CD14-positive monocyte (primary cell): ENCODE measurements around the gene P3H2. TPM values are rescaled to one million over a fixed set of nuclear protein-coding genes. Genes with fewer than 3 reads are reported as not detected.

Experiments used
- DNase-seq, 3 donors: peaks; one replicate each; pipeline ENCODE4 v3.0.0-alpha.2; 2011 to 2022
- H2AFZ ChIP-seq: 2 replicates; pipeline ENCODE4 v1.6.0; 2012; ENCODE audit warnings: mild to moderate bottlenecking, low read depth, low read length, inconsistent platforms; ENCODE audit not compliant: insufficient read depth, poor library complexity, severe bottlenecking
- H3K27ac ChIP-seq, 2 donors: 1 replicate in 1 of 2; 2 replicates in 1 of 2; pipeline ENCODE4 v1.5.1; 2012 to 2013; ENCODE audit warnings: low read length in 2 of 2, control low read depth in 1 of 2, inconsistent platforms in 1 of 2, low read depth in 1 of 2, mild to moderate bottlenecking in 1 of 2
- H3K27me3 ChIP-seq, 2 donors: one replicate each; pipeline versions ENCODE4 v1.6.0 to v1.6.1; 2011 to 2013; ENCODE audit warnings: low read length in 2 of 2; ENCODE audit not compliant: control insufficient read depth in 2 of 2, insufficient read depth in 2 of 2
- H3K36me3 ChIP-seq, 2 donors: replicated peaks in 1 of 2; 1 replicate in 1 of 2; 2 replicates in 1 of 2; pipeline versions ENCODE4 v1.5.1 to v1.6.1; 2012 to 2013; ENCODE audit warnings: low read length in 2 of 2, control low read depth in 1 of 2, inconsistent platforms in 1 of 2, mild to moderate bottlenecking in 1 of 2; ENCODE audit not compliant: insufficient read depth in 2 of 2, control insufficient read depth in 1 of 2
- H3K4me1 ChIP-seq, 2 donors: 1 replicate in 1 of 2; 2 replicates in 1 of 2; pipeline versions ENCODE4 v1.5.1 to v1.6.1; 2012 to 2013; ENCODE audit warnings: low read length in 2 of 2, control low read depth in 1 of 2, inconsistent platforms in 1 of 2, mild to moderate bottlenecking in 1 of 2, moderate library complexity in 1 of 2; ENCODE audit not compliant: insufficient read depth in 2 of 2, control insufficient read depth in 1 of 2
- H3K4me2 ChIP-seq: replicated peaks from 2 replicates; pipeline ENCODE3; 2012; ENCODE audit warnings: low read length, moderate library complexity, mild to moderate bottlenecking; ENCODE audit not compliant: poor library complexity, severe bottlenecking; ENCODE audit errors: extremely low read depth
- H3K4me3 ChIP-seq, 3 experiments: fragments of 200-600 bp in 1 of 3; sonication (generic) in 1 of 3; replicated peaks in 1 of 3; 1 replicate in 2 of 3; 2 replicates in 1 of 3; pipeline ENCODE4 v1.5.1; 2011 to 2013; ENCODE audit warnings: low read length in 3 of 3, mild to moderate bottlenecking in 3 of 3, control low read depth in 2 of 3, low read depth in 2 of 3, inconsistent platforms in 1 of 3, moderate library complexity in 1 of 3
- H3K79me2 ChIP-seq: 2 replicates; pipeline ENCODE4 v1.6.0; 2012; ENCODE audit warnings: mild to moderate bottlenecking, control low read depth, inconsistent platforms, low read length, moderate library complexity; ENCODE audit not compliant: insufficient read depth
- H3K9ac ChIP-seq: 2 replicates; pipeline ENCODE4 v1.6.0; 2017; ENCODE audit warnings: low read length, mild to moderate bottlenecking; ENCODE audit not compliant: insufficient read depth, poor library complexity, severe bottlenecking
- H3K9me3 ChIP-seq, 2 donors: replicated peaks in 1 of 2; 1 replicate in 1 of 2; 2 replicates in 1 of 2; pipeline versions ENCODE4 v1.5.1 to v1.6.1; 2012 to 2013; ENCODE audit warnings: low read length in 2 of 2, control low read depth in 1 of 2; ENCODE audit not compliant: control insufficient read depth in 1 of 2, insufficient read depth in 1 of 2
- H4K20me1 ChIP-seq: 2 replicates; pipeline ENCODE4 v1.6.0; 2012; ENCODE audit warnings: mild to moderate bottlenecking, low read length, control low read depth, moderate library complexity; ENCODE audit not compliant: insufficient read depth
- H3K27ac Mint-ChIP-seq, 7 donors: one replicate each; pipeline ENCODE4 v1.8.0; 2020; ENCODE audit warnings: mild to moderate bottlenecking in 7 of 7, mixed read lengths in 7 of 7, moderate library complexity in 6 of 7, inconsistent platforms in 2 of 7
- H3K27me3 Mint-ChIP-seq, 3 donors: one replicate each; pipeline ENCODE4 v1.8.0; 2021 to 2022; ENCODE audit warnings: low read depth in 3 of 3, mild to moderate bottlenecking in 3 of 3, mixed read lengths in 3 of 3, moderate library complexity in 3 of 3, inconsistent platforms in 1 of 3
- H3K36me3 Mint-ChIP-seq, 2 donors: one replicate each; pipeline ENCODE4 v1.8.0; 2020; ENCODE audit warnings: mixed read lengths in 2 of 2, inconsistent platforms in 1 of 2, mild to moderate bottlenecking in 1 of 2
- H3K4me1 Mint-ChIP-seq: one replicate; pipeline ENCODE4 v1.8.0; 2020; ENCODE audit warnings: mild to moderate bottlenecking, mixed read lengths
- H3K4me3 Mint-ChIP-seq, 2 donors: one replicate each; pipeline ENCODE4 v1.8.0; 2020; ENCODE audit warnings: mild to moderate bottlenecking in 2 of 2, mixed read lengths in 2 of 2, moderate library complexity in 1 of 2
- H3K9me3 Mint-ChIP-seq, 7 donors: one replicate each; pipeline ENCODE4 v1.8.0; 2020 to 2022; ENCODE audit warnings: mixed read lengths in 7 of 7, mild to moderate bottlenecking in 6 of 7, moderate library complexity in 6 of 7, inconsistent platforms in 2 of 7
- WGBS: methylation state at CpG from one replicate; pipeline ENCODE4 v1.1.5; 2013; ENCODE audit warnings: missing lambda C conversion rate; ENCODE audit not compliant: insufficient coverage; 5-methylcytosine and 5-hydroxymethylcytosine counted together
- intact Hi-C, 2 donors: fragments of 100-400 bp; cut with micrococcal nuclease; formaldehyde crosslinking; loops; one replicate each; pipeline versions ENCODE4 v1.15.0 to v1.15.1; 2023
- polyA plus RNA-seq, 3 donors: library from polyadenylated mRNA; depleted of rRNA in 1 of 3; unstranded in 2 of 3; stranded (reverse) in 1 of 3; fragments of 300-500 nt in 2 of 3; fragments of >200 nt in 1 of 3; fragmentation: Illumina TruSeq in 2 of 3; gene quantifications; 1 replicate in 2 of 3; 2 replicates in 1 of 3; pipeline ENCODE4 v1.2.3, GENCODE V29; 2012 to 2021
- TF ChIP-seq, protein P1 (sequence below): fragments of 200-600 bp; IDR thresholded peaks from one replicate; pipeline ENCODE4 v1.8.0; 2022; ENCODE audit warnings: antibody characterized with exemption, mild to moderate bottlenecking

P3H2 gene
- polyA plus RNA-seq, 3 donors = 0.25 to 0.31 (median 0.27) TPM

DNA sequence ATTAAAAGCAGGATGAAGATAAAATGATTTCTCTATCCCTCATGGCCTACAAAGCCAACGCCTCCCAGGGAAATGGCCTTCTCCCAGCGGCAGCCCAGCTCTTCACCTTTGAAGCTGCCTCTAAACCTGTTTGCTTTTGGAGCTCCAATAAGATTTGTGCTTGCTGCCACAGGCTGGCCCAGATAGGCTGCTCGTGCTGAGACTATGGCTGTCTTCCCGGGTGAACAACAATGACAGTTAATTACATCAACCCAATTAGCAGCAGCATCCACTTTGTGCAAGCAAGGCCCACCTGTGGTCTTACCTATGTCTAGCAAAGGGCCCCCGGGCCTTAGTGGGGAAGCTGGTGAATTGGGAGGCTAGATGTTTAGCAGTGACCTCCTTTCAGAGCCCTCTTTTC lies 179.6 kb downstream of the P3H2 start:
- WGBS = 100% methylated on average over 2 of the region's 5 CpGs
- Histone ChIP-seq H3K9ac (no peak overlapping the region), H3K4me2 (no peak overlapping the region), H4K20me1 (no peaks in the 10 kb centered on the region), H3K4me3 (no peak overlapping the region), H3K36me3 (no peaks in the 10 kb centered on the region), H3K9me3 (no peaks in the 10 kb centered on the region), H3K27ac (no peak overlapping the region), H3K4me1 (no peaks in the 10 kb centered on the region), H3K79me2 (no peaks in the 10 kb centered on the region), H2AFZ (no peak overlapping the region), H3K27me3 (no peaks in the 10 kb centered on the region)
- intact Hi-C loops = no loop called here
- DNase-seq = no peak
- Mint-ChIP-seq H3K27me3 (peaks cover 0 to 4% (median 0%) of the 10 kb centered on the region in 3 donors), H3K4me1 (no peaks in the 10 kb centered on the region), H3K27ac (no peak overlapping the region), H3K9me3 (peaks cover 0 to 3% (median 0%) of the 10 kb centered on the region in 7 donors), H3K4me3 (no peak overlapping the region), H3K36me3 (no peaks in the 10 kb centered on the region)
- TF ChIP-seq, protein P1, sequence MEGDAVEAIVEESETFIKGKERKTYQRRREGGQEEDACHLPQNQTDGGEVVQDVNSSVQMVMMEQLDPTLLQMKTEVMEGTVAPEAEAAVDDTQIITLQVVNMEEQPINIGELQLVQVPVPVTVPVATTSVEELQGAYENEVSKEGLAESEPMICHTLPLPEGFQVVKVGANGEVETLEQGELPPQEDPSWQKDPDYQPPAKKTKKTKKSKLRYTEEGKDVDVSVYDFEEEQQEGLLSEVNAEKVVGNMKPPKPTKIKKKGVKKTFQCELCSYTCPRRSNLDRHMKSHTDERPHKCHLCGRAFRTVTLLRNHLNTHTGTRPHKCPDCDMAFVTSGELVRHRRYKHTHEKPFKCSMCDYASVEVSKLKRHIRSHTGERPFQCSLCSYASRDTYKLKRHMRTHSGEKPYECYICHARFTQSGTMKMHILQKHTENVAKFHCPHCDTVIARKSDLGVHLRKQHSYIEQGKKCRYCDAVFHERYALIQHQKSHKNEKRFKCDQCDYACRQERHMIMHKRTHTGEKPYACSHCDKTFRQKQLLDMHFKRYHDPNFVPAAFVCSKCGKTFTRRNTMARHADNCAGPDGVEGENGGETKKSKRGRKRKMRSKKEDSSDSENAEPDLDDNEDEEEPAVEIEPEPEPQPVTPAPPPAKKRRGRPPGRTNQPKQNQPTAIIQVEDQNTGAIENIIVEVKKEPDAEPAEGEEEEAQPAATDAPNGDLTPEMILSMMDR = no peak

DNA sequence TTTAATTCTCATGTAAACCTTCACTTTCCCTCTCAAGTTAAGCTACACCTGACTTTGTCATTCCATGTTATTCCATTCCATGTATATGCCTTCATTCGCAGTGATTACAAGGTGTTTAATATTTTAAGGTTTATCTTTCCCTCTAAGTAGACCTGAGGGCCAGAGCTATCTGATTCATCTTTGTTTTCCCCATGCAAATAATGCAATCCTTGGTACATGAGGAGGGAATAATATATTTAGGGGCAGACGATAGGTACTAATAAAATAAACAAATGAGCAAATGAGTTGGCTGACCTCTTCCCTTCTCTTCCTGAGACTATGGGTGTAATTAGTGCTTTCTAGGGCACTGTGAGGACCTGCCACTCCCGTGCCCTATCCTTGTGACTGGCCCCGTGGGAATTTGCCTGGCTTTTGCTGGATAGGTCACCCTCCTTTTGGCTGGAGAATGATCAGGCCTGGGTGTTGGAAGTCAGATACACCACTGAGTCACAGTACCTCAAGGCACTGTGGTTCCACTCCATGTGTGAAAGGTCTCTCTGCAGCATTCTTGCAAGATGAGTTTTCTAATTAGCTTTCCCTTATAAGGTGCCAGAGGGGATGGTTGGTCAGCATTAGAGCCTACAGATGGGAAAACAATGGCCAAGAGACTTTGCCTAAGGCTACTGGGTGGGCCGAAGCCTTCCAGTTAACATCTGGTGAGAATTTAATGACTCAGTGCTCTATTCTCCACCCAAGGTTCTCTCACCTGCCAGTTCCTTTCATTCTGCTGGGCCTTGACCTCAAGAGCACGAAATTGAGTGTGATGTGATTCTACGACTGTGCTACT lies 183.2 kb downstream of the P3H2 start:
- H3K4me3 ChIP-seq = no peak overlapping the region
- no peaks in the 10 kb centered on the region for H3K79me2 ChIP-seq
- intact Hi-C loops = no loop called here
- H3K4me3 Mint-ChIP-seq = no peak overlapping the region
- no peak for DNase-seq
- H3K9me3 ChIP-seq = peaks cover 0 to 4% of the 10 kb centered on the region in 2 donors
- peaks cover 0 to 4% (median 2%) of the 10 kb centered on the region in 7 donors for H3K9me3 Mint-ChIP-seq
- H3K4me1 ChIP-seq = no peaks in the 10 kb centered on the region
- H3K27ac Mint-ChIP-seq = no peak overlapping the region
- H3K27me3 ChIP-seq = no peaks in the 10 kb centered on the region
- H3K9ac ChIP-seq = no peak overlapping the region
- no peak overlapping the region for H3K4me2 ChIP-seq
- no peak overlapping the region for H3K27ac ChIP-seq
- WGBS = no CpG with 5 or more reads among the region's 7 CpGs
- H3K4me1 Mint-ChIP-seq = no peaks in the 10 kb centered on the region
- H3K36me3 ChIP-seq = no peaks in the 10 kb centered on the region
- no peaks in the 10 kb centered on the region for H3K36me3 Mint-ChIP-seq
- TF ChIP-seq, protein P1 = no peak
- peaks cover 0 to 1% (median 0%) of the 10 kb centered on the region in 3 donors for H3K27me3 Mint-ChIP-seq
- no peak overlapping the region for H2AFZ ChIP-seq
- H4K20me1 ChIP-seq = no peaks in the 10 kb centered on the region
